C1 segment of cervical spinal cord (tissue), 14 donors: ENCODE data around the gene TET1.
"Not testable (repeated sequence)": the region's sequence is repeated elsewhere in the genome, so short reads cannot be mapped to it uniquely, and the experiment has no call there.

Experiments
- DNase-seq, 14 donors: peaks; one replicate each; lab custom pipeline; 2025; lab: John Stamatoyannopoulos, UW

The TET1 gene

DNA sequence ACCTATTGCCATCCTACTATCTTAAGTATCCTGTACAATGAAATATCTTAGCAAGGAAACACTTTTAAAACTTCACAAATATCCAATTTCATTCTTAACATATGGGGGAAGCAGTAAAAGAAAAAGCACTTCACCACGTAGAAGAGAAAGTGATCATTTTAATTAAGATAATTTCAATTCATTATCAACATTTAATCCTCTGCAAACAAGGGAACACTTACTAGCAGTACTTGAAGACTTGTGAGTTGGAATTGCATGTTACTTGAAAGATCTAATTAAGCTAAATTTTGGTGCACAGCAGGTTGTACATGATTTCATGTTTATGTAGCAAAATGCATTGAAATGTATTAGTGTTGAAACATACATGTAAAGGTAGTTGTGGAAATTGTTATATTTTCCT is 140.1 kb downstream of the TET1 start:
- no peak for DNase-seq

DNA sequence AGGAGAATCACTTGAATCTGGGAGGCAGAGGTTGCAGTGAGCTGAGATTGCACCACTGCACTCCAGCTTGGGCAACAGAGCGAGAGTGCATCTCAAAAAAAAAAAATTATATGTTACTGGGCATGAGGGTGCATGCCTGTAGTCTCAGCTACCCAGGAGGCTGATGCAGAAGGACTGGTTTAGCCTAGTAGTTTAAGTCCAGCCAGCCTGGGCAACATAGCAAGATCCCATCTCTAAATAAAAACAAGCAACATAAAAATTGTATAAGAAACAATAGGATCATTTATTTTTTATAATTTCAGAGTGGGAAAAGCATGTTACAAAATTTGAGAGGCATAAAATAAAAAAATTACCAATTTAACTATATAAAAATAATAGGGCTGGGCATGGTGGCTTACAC is 145.4 kb downstream of the TET1 start:
- DNase-seq, result no peak

DNA sequence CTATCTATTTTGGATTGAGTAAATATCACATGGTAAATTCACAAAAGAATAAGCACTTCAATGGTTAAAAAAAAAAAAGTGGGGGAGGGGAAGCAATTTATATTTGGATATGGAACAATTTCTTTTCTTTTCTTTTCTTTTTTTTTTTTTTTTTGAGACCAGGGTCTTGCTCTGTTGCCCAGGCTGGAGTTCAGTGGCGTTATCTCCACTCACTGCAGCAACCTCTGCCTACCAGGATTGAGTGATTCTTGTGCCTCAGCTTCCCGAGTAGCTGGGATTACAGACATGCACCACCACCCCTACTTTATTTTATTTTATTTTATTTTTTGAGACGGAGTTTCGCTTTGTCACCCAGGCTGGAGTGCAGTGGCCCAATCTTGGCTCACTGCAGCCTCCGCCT is 148.8 kb downstream of the TET1 start:
- DNase-seq, result not testable (repeated sequence)

- DNase-seq, result not testable (repeated sequence)
These were observed 152.9 kb downstream of the TET1 start for GRCh38 chr10:68713065-68713464.

- DNase-seq, result no peak
These were observed 157.3 kb downstream of the TET1 start for GRCh38 chr10:68717435-68717834.

- peak; percentile 47 to 96 (median 90) for DNase-seq
These were observed 160.9 kb downstream of the TET1 start, which contains the start of gene CCAR1 for GRCh38 chr10:68720793-68721672. Gene CCAR1 (plus strand): TSS chr10:68721239. CDS start chr10:68722505, 1,266 bp downstream.

DNA sequence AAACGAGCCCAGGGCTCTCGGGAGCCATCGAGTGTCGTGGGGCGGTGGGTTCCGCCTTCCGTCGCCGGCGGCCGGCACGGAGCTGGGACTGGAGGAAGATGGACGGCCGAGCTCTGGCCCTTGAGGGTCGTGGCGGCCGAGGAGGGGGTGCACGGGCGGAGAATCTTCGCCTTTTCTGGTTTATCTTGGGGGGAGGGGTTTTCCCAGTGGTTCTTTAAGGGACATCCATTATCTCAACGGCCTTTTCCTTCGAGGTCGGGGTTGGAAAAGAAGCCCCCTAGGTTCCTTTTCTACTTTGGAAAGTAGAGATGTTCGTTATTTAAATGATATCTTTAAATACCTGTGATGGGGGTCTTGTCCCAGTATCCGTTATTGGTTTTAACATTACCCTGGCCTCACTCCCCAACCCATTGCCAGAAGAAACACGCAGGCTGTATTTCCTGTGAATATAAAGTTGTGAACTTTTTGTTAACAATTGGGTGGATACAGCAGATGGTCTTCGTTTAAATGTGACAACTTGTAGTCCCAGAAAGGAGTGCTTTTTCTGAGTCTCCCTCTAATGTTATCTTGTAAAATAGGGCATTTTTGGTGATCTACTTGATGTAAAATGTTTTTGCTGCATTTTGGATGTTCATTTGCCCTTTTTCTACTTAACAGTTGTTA is 161.7 kb downstream of the TET1 start:
- peak in 2 of 14 donors; percentile 25 to 61 for DNase-seq

DNA sequence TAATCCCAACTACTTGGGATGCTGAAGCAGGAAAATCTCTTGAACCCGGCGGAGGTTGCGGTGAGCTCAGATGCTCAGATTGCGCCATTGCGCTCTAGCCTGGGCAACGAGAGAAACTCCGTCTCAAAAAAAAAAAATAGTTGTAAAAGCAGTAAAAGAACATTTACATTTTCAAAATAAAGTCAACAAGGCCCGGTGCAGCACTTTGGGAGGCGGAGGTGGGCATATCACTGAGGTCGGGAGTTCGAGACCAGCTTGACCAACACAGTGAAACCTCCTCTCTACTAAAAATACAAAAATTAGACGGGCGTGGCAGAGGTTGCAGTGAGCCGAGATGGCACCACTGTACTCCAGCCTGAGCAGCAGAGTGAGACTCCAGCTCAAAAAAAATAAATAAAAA is 164.9 kb downstream of the TET1 start:
- DNase-seq, result no peak

GRCh38 chr10:68727146-68727545 is 167.0 kb downstream of the TET1 start:
- DNase-seq, result no peak

DNA sequence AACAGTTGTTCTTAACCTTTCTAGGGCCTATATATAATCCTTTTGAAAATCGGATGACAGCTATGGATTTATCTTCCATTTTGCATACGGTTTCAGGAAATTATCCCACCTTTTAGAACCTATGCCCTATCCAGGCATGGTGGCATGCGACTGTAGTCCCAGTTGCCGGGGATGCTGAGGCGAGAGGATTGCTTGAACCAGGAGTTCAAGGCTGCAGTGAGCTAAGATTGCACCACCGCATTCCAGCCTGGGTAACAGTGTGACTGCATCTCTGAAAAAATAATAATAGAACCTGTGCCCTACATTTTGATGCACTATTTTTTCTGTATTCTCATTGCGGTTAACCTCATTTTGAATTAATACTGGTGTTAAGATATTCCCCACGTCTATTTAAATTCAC is 172.5 kb downstream of the TET1 start:
- no peak for DNase-seq

- no peak for DNase-seq
These were observed 174.2 kb downstream of the TET1 start for GRCh38 chr10:68734349-68734748.

DNA sequence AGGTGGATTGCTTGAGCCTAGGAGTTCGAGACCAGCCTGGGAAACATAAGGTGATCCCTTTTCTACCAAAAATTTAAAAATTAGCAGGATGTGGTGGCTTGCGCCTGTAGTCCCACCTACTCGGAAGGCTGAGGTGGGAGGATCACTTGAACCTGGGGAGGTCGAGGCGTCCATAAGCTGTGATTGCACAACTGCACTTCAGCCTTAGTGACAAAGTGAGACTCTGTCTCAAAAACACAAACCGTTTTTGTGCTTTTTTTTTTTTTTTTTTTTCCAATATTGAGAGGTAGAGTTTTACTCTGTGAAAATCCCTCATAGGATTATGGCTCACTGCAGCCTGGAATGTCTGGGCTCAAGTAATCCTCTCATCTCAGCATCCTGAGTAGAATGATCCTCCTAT is 175.0 kb downstream of the TET1 start:
- no peak for DNase-seq

GRCh38 chr10:68735739-68736138 is 175.6 kb downstream of the TET1 start:
- DNase-seq, result not testable (repeated sequence)

GRCh38 chr10:68740676-68741075 is 180.5 kb downstream of the TET1 start:
- not testable (repeated sequence) for DNase-seq

DNA sequence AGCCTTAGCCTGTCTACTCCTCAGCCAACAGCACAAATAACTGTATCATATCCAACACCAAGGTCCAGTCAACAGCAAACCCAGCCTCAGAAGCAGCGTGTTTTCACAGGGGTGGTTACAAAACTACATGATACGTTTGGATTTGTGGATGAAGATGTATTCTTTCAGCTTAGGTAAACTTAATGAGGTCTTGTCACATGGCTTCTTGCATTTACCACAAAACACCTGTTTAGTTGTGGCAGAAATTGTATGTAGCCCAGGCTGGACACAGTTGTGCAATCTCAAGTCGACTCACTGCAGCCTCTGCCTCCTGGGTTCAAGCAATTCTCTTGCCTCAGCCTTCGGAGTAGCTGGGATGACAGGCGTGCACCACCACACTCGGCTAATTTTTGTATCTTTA is 182.3 kb downstream of the TET1 start:
- DNase-seq, result no peak
